HepG2 (cell line): ENCODE results near the gene CS. TPM values are rescaled to one million over a fixed set of nuclear protein-coding genes. Genes with fewer than 3 reads are reported as not detected.

Source experiments
- CCAR2 ChIP-seq: fragments of 200-400 bp; formaldehyde crosslinking; optimal IDR thresholded peaks from 2 replicates; pipeline ENCODE3; 2018; ENCODE audit warnings: low read depth, mild to moderate bottlenecking, low read length, moderate library complexity
- CHD4 ChIP-seq: fragments of 200-600 bp; sonication (generic); IDR thresholded peaks from 2 replicates; pipeline ENCODE4 v1.7.0; 2017; ENCODE audit warnings: mild to moderate bottlenecking, low read length, borderline replicate concordance
- FOXC1 ChIP-seq: sonication (generic); formaldehyde crosslinking; IDR thresholded peaks from 2 replicates; pipeline ENCODE4 v1.8.0; 2022; ENCODE audit warnings: mild to moderate bottlenecking, missing genetic modification reagents, borderline replicate concordance
- MAX ChIP-seq: IDR thresholded peaks from 2 replicates; pipeline ENCODE4 v1.6.1; 2012; ENCODE audit warnings: inconsistent platforms
- POLR2G ChIP-seq: fragments of 200-400 bp; formaldehyde crosslinking; IDR thresholded peaks from 2 replicates; pipeline ENCODE4 v1.6.1; 2018; ENCODE audit warnings: mild to moderate bottlenecking, low read depth, low read length, moderate library complexity
- SAP130 ChIP-seq: IDR thresholded peaks from 2 replicates; pipeline ENCODE4 v1.6.1; 2016; ENCODE audit warnings: low read depth
- SIX1 ChIP-seq: sonication (generic); formaldehyde crosslinking; IDR thresholded peaks from 2 replicates; pipeline ENCODE4 v1.4.0; 2020; ENCODE audit warnings: missing genetic modification reagents, borderline replicate concordance
- SPEN ChIP-seq: sonication (generic); formaldehyde crosslinking; IDR thresholded peaks from 2 replicates; pipeline ENCODE4 v1.5.1; 2020; ENCODE audit warnings: low read depth, mild to moderate bottlenecking, missing genetic modification reagents
- TARDBP ChIP-seq: sonication (generic); formaldehyde crosslinking; IDR thresholded peaks from 2 replicates; pipeline ENCODE4 v1.8.0; 2022; ENCODE audit warnings: mild to moderate bottlenecking, missing genetic modification reagents
- TBX3 ChIP-seq: fragments of 450-650 bp; IDR thresholded peaks from 2 replicates; pipeline ENCODE4 v1.6.1; 2017; ENCODE audit warnings: antibody characterized with exemption, mild to moderate bottlenecking, inconsistent platforms, borderline replicate concordance
- U2AF2 ChIP-seq: fragments of 200-400 bp; formaldehyde crosslinking; IDR thresholded peaks from 2 replicates; pipeline ENCODE4 v1.6.1; 2017; ENCODE audit warnings: low read depth, mild to moderate bottlenecking, low read length
- ZHX1 ChIP-seq: sonication (generic); formaldehyde crosslinking; IDR thresholded peaks from 2 replicates; pipeline ENCODE4 v1.8.1; 2022; ENCODE audit warnings: low read depth, mild to moderate bottlenecking, missing genetic modification reagents
- ZNF230 ChIP-seq: sonication (generic); formaldehyde crosslinking; IDR thresholded peaks from 2 replicates; pipeline ENCODE4 v1.4.0; 2020; ENCODE audit warnings: mild to moderate bottlenecking, missing genetic modification reagents
- ZNF432 ChIP-seq: sonication (generic); formaldehyde crosslinking; IDR thresholded peaks from 2 replicates; pipeline ENCODE4 v1.5.0; 2020; ENCODE audit warnings: missing genetic modification reagents, mild to moderate bottlenecking, borderline replicate concordance
- polyA plus RNA-seq, 8 experiments: library from polyadenylated mRNA; depleted of rRNA in 3 of 8; stranded (reverse) in 7 of 8; unstranded in 1 of 8; fragments of >200 nt; fragmentation: Illumina TruSeq in 4 of 8; extraction: Trizol in 4 of 8; gene quantifications; 2 replicates each; pipeline versions ENCODE4 v1.2.1 to v1.2.3, GENCODE V29; 2011 to 2016; ENCODE audit warnings: low read depth in 4 of 8, missing spikeins in 1 of 8, mixed read lengths in 1 of 8; ENCODE audit not compliant: insufficient read depth in 1 of 8
- total RNA-seq, 5 experiments: library from RNA; depleted of rRNA; stranded (reverse); fragments of >200 nt; fragmentation: Illumina TruSeq; extraction: Trizol; gene quantifications; 2 replicates each; pipeline ENCODE4 v1.2.3, GENCODE V29; 2016; ENCODE audit warnings: low read depth in 1 of 5
- TF ChIP-seq, protein P1 (sequence below): sonication (generic); formaldehyde crosslinking; IDR thresholded peaks from 2 replicates; pipeline ENCODE4 v1.5.0; 2020; ENCODE audit warnings: mild to moderate bottlenecking, missing genetic modification reagents
- TF ChIP-seq, protein P2 (sequence below): sonication (generic); formaldehyde crosslinking; IDR thresholded peaks from 2 replicates; pipeline ENCODE4 v1.8.1; 2023; ENCODE audit warnings: mild to moderate bottlenecking, missing genetic modification reagents
- TF ChIP-seq, protein P3 (sequence below): sonication (generic); formaldehyde crosslinking; IDR thresholded peaks from 2 replicates; pipeline ENCODE4 v1.8.1; 2023; ENCODE audit warnings: mild to moderate bottlenecking, moderate library complexity, missing genetic modification reagents
- TF ChIP-seq, protein P4 (sequence below): sonication (generic); formaldehyde crosslinking; conservative IDR thresholded peaks from 2 replicates; pipeline ENCODE4 v1.8.0; 2022; ENCODE audit warnings: mild to moderate bottlenecking, moderate library complexity, missing genetic modification reagents

The CS gene
- total and polyA plus RNA-seq, 2 of the 13 experiments (the other 11 are each of a cell fraction or from before 2014, with no cell fraction given): 173 to 175 TPM

DNA sequence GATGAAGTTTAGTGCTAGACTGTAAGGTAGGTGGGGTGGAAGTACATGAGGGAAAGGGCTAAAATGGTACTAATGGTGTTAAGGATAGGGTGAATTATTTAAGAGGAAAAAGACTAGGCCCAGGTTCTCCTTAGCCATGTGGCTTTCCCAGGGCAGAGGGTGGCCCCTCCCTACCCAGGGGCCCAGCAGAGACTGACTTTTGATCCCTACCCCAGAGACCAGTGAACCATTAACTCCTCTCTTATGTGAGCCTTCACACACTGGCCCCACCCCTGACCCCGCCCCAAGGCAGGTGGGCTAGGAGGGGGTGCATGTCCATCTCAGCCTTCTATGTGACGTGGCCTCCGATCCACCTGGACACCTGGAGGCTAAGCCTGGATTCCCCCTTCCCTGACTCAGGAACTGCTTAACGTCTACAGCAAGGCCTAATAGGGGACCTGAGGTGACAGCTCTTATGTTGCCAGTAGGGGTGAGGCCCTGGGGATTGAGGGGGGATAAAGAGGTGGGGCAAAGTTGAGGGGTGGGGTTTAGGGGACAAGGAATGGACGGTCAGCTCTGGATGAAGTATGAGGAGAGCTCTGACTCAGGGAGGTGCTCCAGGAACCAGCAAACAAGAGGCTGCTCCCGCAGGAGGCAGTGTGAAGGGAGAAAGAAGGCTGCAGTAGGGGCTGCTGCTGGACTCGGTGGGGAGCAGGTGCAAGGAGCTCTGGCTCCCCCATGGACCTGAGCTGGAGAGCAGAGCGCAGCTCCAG, 69.5 kb downstream of the CS start (continued):
- TF ChIP-seq POLR2G (peak; percentile 85), ZHX1 (CRISPR knock-in tag) (no peak), SPEN (CRISPR knock-in tag) (peak; percentile 45; the same call in 1 of the 2 replicates), ZNF230 (0 out of 2 replicates have a peak, but pooled peaks have one; percentile 69), FOXC1 (CRISPR knock-in tag) (peak; percentile 82), SIX1 (CRISPR knock-in tag) (no peak), MAX (peak; percentile 93), CCAR2 (peak; percentile 29), SAP130 (CRISPR knock-in tag) (peak; percentile 72), CHD4 (peak; percentile 15; the same call in 1 of the 2 replicates), U2AF2 (no peak), TARDBP (peak; percentile 63), ZNF432 (CRISPR knock-in tag) (no peak), TBX3 (0 out of 2 replicates have a peak, but pooled peaks have one; percentile 6)
- TF ChIP-seq, protein P1, sequence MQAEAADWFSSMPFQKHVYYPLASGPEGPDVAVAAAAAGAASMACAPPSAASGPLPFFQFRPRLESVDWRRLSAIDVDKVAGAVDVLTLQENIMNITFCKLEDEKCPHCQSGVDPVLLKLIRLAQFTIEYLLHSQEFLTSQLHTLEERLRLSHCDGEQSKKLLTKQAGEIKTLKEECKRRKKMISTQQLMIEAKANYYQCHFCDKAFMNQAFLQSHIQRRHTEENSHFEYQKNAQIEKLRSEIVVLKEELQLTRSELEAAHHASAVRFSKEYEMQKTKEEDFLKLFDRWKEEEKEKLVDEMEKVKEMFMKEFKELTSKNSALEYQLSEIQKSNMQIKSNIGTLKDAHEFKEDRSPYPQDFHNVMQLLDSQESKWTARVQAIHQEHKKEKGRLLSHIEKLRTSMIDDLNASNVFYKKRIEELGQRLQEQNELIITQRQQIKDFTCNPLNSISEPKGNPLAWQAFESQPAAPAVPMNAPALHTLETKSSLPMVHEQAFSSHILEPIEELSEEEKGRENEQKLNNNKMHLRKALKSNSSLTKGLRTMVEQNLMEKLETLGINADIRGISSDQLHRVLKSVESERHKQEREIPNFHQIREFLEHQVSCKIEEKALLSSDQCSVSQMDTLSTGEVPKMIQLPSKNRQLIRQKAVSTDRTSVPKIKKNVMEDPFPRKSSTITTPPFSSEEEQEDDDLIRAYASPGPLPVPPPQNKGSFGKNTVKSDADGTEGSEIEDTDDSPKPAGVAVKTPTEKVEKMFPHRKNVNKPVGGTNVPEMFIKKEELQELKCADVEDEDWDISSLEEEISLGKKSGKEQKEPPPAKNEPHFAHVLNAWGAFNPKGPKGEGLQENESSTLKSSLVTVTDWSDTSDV (CRISPR knock-in tag): no peak
- TF ChIP-seq, protein P2, sequence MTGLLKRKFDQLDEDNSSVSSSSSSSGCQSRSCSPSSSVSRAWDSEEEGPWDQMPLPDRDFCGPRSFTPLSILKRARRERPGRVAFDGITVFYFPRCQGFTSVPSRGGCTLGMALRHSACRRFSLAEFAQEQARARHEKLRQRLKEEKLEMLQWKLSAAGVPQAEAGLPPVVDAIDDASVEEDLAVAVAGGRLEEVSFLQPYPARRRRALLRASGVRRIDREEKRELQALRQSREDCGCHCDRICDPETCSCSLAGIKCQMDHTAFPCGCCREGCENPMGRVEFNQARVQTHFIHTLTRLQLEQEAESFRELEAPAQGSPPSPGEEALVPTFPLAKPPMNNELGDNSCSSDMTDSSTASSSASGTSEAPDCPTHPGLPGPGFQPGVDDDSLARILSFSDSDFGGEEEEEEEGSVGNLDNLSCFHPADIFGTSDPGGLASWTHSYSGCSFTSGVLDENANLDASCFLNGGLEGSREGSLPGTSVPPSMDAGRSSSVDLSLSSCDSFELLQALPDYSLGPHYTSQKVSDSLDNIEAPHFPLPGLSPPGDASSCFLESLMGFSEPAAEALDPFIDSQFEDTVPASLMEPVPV (CRISPR knock-in tag): no peak; the same call in 1 of the 2 replicates
- TF ChIP-seq, protein P3, sequence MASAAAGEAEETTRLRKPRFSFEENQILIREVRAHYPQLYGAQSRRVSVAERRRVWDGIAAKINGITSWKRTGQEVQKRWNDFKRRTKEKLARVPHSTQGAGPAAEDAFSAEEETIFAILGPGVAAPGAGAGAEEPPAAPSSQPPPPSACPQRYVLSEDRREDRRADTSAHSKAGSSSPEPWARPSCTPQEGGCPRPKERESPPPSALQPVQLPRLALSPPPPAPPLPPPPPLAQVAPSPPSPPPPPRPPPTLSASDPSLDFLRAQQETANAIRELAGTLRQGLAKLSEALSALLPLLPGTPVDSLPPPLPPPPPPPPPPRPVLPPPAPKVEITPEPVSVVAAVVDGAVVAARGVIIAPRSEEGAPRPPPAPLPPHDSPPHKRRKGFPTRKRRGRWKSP (CRISPR knock-in tag): no peak
- TF ChIP-seq, protein P4, sequence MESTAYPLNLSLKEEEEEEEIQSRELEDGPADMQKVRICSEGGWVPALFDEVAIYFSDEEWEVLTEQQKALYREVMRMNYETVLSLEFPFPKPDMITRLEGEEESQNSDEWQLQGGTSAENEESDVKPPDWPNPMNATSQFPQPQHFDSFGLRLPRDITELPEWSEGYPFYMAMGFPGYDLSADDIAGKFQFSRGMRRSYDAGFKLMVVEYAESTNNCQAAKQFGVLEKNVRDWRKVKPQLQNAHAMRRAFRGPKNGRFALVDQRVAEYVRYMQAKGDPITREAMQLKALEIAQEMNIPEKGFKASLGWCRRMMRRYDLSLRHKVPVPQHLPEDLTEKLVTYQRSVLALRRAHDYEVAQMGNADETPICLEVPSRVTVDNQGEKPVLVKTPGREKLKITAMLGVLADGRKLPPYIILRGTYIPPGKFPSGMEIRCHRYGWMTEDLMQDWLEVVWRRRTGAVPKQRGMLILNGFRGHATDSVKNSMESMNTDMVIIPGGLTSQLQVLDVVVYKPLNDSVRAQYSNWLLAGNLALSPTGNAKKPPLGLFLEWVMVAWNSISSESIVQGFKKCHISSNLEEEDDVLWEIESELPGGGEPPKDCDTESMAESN (CRISPR knock-in tag): no peak; the same call in 1 of the 2 replicates
